M059J (cell line): ENCODE results near the gene HNF1A. TPM values are rescaled to one million over a fixed set of nuclear protein-coding genes. Genes with fewer than 3 reads are reported as not detected.
A peak's percentile ranks its signal among the peaks of the same experiment; 100 is the strongest.
"Not testable (repeated sequence)": the region's sequence is repeated elsewhere in the genome, so short reads cannot be mapped to it uniquely, and the experiment has no call there.

Experiments
- DNase-seq: peaks from one replicate; pipeline ENCODE4 v3.0.0-alpha.2; 2012; ENCODE audit warnings: low read depth
- total RNA-seq: library from RNA; depleted of rRNA; stranded (reverse); fragments of >200 nt; shearing (Covaris generic); gene quantifications from 2 replicates; pipeline ENCODE4 v1.2.3, GENCODE V29; 2014; rRNA removed

HNF1A gene
- not detected in 2 replicates for total RNA-seq

- no peak for DNase-seq
Measured at GRCh38 chr12:120978296-120979219, at the start of gene HNF1A. TSS of gene HNF1A (plus strand) at chr12:120978543. CDS start at chr12:120978769, 226 bp downstream.

- DNase-seq, result no peak
Measured at GRCh38 chr12:120928864-120929652, 49.3 kb upstream of the HNF1A start.

GRCh38 chr12:120930032-120930431 is 48.3 kb upstream of the HNF1A start:
- DNase-seq, result no peak

GRCh38 chr12:120932058-120932457 is 46.3 kb upstream of the HNF1A start:
- no peak for DNase-seq

- DNase-seq, result no peak
Measured at GRCh38 chr12:120932956-120933526, 45.3 kb upstream of the HNF1A start.

GRCh38 chr12:120933786-120934185 is 44.6 kb upstream of the HNF1A start:
- DNase-seq, result no peak

GRCh38 chr12:120936197-120936596 is 42.1 kb upstream of the HNF1A start:
- DNase-seq, result no peak

- DNase-seq, result no peak
Measured at GRCh38 chr12:120938496-120938895, 39.8 kb upstream of the HNF1A start.

GRCh38 chr12:120939523-120939922 is 38.8 kb upstream of the HNF1A start:
- DNase-seq, result no peak

- DNase-seq, result no peak
Measured at GRCh38 chr12:120940006-120940405, 38.3 kb upstream of the HNF1A start.

GRCh38 chr12:120940799-120941198 is 37.5 kb upstream of the HNF1A start:
- DNase-seq, result peak; percentile 51

- DNase-seq, result no peak
Measured at GRCh38 chr12:120941412-120941811, 36.9 kb upstream of the HNF1A start.

- DNase-seq, result no peak
Measured at GRCh38 chr12:120941846-120942405, 36.4 kb upstream of the HNF1A start.

GRCh38 chr12:120943482-120943881 is 34.9 kb upstream of the HNF1A start:
- DNase-seq, result no peak

- DNase-seq, result peak; percentile 38
Measured at GRCh38 chr12:120944645-120945217, 33.6 kb upstream of the HNF1A start.

GRCh38 chr12:120945516-120945915 is 32.8 kb upstream of the HNF1A start:
- DNase-seq, result not testable (repeated sequence)

- not testable (repeated sequence) for DNase-seq
Measured at GRCh38 chr12:120950260-120950799, 28.0 kb upstream of the HNF1A start.

GRCh38 chr12:120950807-120951206 is 27.5 kb upstream of the HNF1A start:
- no peak for DNase-seq

- DNase-seq, result no peak
Measured at GRCh38 chr12:120955232-120955631, 23.1 kb upstream of the HNF1A start.

GRCh38 chr12:120956579-120957300 is 21.6 kb upstream of the HNF1A start:
- DNase-seq, result no peak
